Activated gamma-delta T cell treated with anti-CD3 and anti-CD28 coated beads, Interleukin-2, amount 50 U/mL, for 16 hours (primary cell): Measurements from ENCODE around the gene HPX.
A peak's percentile ranks its signal among the peaks of the same experiment; 100 is the strongest.

ENCODE experiments used
- DNase-seq: peaks from one replicate; pipeline ENCODE4 v3.0.0-alpha.2; 2020; ENCODE audit warnings: low read depth

The HPX gene

GRCh38 chr11:6459099-6459450 is 18.3 kb upstream of the HPX start:
- DNase-seq: no peak

GRCh38 chr11:6458352-6459098 is 17.7 kb upstream of the HPX start:
- no peak for DNase-seq

GRCh38 chr11:6457581-6458320 is 17.0 kb upstream of the HPX start:
- DNase-seq: no peak

GRCh38 chr11:6456361-6457073 is 15.7 kb upstream of the HPX start:
- DNase-seq: no peak

GRCh38 chr11:6455070-6455469 is 14.3 kb upstream of the HPX start:
- no peak for DNase-seq

GRCh38 chr11:6453152-6453551 is 12.4 kb upstream of the HPX start:
- no peak for DNase-seq

- DNase-seq: no peak
Observed at GRCh38 chr11:6452219-6452618, 11.4 kb upstream of the HPX start.

- DNase-seq: no peak
Observed at GRCh38 chr11:6448574-6448973, 7.8 kb upstream of the HPX start.

- peak; percentile 23 for DNase-seq
Observed at GRCh38 chr11:6443269-6444003, 2.6 kb upstream of the HPX start.

- no peak for DNase-seq
Observed at GRCh38 chr11:6442441-6442840, 1.7 kb upstream of the HPX start.

GRCh38 chr11:6438979-6439571 is 1.7 kb downstream of the HPX start:
- no peak for DNase-seq

- DNase-seq: no peak
Observed at GRCh38 chr11:6437993-6438392, 2.8 kb downstream of the HPX start.

- DNase-seq: no peak
Observed at GRCh38 chr11:6437423-6437822, 3.4 kb downstream of the HPX start.

- DNase-seq: no peak
Observed at GRCh38 chr11:6433998-6434660, 6.7 kb downstream of the HPX start.

GRCh38 chr11:6431861-6432260 is 8.9 kb downstream of the HPX start:
- DNase-seq: no peak

- DNase-seq: no peak
Observed at GRCh38 chr11:6427516-6427915, 13.3 kb downstream of the HPX start.

- DNase-seq: no peak
Observed at GRCh38 chr11:6420677-6421076, 20.1 kb downstream of the HPX start.

GRCh38 chr11:6419009-6419631 is 21.7 kb downstream of the HPX start, which contains the start of gene APBB1:
Gene APBB1 (minus strand): TSS chr11:6419094. CDS start chr11:6411347, 7,747 bp downstream.
- peak; percentile 39 for DNase-seq

GRCh38 chr11:6418557-6419008 is 22.2 kb downstream of the HPX start:
- no peak for DNase-seq

- DNase-seq: no peak
Observed at GRCh38 chr11:6417907-6418556, 22.8 kb downstream of the HPX start.
